ENCODE results near the gene RBM42.

Gene RBM42

DNA sequence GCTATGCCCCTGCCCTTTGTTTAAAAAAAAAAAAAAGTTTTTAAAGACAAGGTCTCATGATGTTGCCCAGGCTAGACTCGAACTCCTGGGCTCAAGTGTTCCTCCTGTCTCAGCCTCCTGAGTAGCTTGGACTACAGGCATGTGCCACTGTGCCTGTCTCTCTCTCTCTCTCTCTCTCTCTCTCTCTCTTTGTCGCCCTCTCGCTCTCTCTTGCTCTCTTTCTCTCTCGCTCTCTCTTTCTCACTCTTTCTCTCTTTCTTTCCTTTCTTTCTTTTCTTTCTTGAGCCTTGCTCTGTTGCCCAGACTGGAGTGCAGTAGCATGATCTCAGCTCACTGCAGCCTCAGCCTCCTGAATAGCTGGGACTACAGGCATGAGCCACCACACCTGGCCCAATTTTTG, 26.8 kb downstream of the RBM42 start:
- H3K36me3 ChIP-seq (ENCODE audit: control insufficient read depth in 1 of 2, insufficient read depth in 2 of 2, low read depth in 1 of 2, low read length in 2 of 2): peaks cover 66 to 73% of the 10 kb centered on the region in 2 experiments
- peaks cover 29% of the 10 kb centered on the region for H3K79me1 ChIP-seq (replicated peaks; ENCODE audit: low read length, poor library complexity, severe bottlenecking)
- no peak overlapping the region for H3K9ac ChIP-seq (ENCODE audit: low read length)
- H3K14ac ChIP-seq (ENCODE audit: low read length in 2 of 2): no peak overlapping the region
- H3K4me2 ChIP-seq (ENCODE audit: low read length, poor library complexity, severe bottlenecking): no peak overlapping the region
- H2BK15ac ChIP-seq (ENCODE audit: low read depth, poor library complexity, severe bottlenecking): no peak overlapping the region
- DNase-seq: no peak
- H3K18ac ChIP-seq (ENCODE audit: low read depth in 1 of 2, low read length in 2 of 2): no peak overlapping the region
- no peak overlapping the region for H3K23ac ChIP-seq (ENCODE audit: low read length in 2 of 2)
- H4K8ac ChIP-seq (ENCODE audit: low read length): no peak overlapping the region
- no peak overlapping the region for H3K4me3 ChIP-seq (ENCODE audit: insufficient read depth in 1 of 2, low read depth in 1 of 2, low read length in 2 of 2)
- WGBS: 98% methylated on average over 4 of the region's 4 CpGs
- H4K91ac ChIP-seq (ENCODE audit: low read length): no peak overlapping the region
- H2BK5ac ChIP-seq (ENCODE audit: low read depth, low read length, poor library complexity, severe bottlenecking): no peak overlapping the region
- H2AK5ac ChIP-seq (ENCODE audit: low read length, severe bottlenecking): no peak overlapping the region
- H2AFZ ChIP-seq (ENCODE audit: low read depth, low read length): no peak overlapping the region
- no peaks in the 10 kb centered on the region for H3K9me3 ChIP-seq (ENCODE audit: control insufficient read depth, low read length)
- H3K27me3 ChIP-seq (ENCODE audit: control insufficient read depth in 1 of 2, insufficient read depth in 1 of 2, low read length in 2 of 2): no peaks in the 10 kb centered on the region
- no peak overlapping the region for H2BK12ac ChIP-seq (ENCODE audit: low read length in 2 of 2)
- H3K4ac ChIP-seq (ENCODE audit: low read depth in 1 of 2, low read length in 2 of 2): no peak overlapping the region
- H3K27ac ChIP-seq (ENCODE audit: low read length, poor library complexity, severe bottlenecking): no peak overlapping the region
- no peaks in the 10 kb centered on the region for H3K4me1 ChIP-seq (ENCODE audit: control insufficient read depth, insufficient read depth, low read depth, low read length)
- H2BK120ac ChIP-seq (ENCODE audit: low read depth, low read length): no peak overlapping the region

GRCh38 chr19:35656700-35657099, 27.9 kb downstream of the RBM42 start:
- H4K8ac ChIP-seq (ENCODE audit: low read length): no peak overlapping the region
- no peak overlapping the region for H2AK5ac ChIP-seq (ENCODE audit: low read length, severe bottlenecking)
- no peak overlapping the region for H2BK12ac ChIP-seq (ENCODE audit: low read length in 2 of 2)
- H3K18ac ChIP-seq (ENCODE audit: low read depth in 1 of 2, low read length in 2 of 2): no peak overlapping the region
- H3K14ac ChIP-seq (ENCODE audit: low read length in 2 of 2): no peak overlapping the region
- no peak overlapping the region for H4K91ac ChIP-seq (ENCODE audit: low read length)
- no peak overlapping the region for H3K27ac ChIP-seq (ENCODE audit: low read length, poor library complexity, severe bottlenecking)
- peaks cover 3% of the 10 kb centered on the region for H3K4me1 ChIP-seq (ENCODE audit: control insufficient read depth, insufficient read depth, low read depth, low read length)
- no peak overlapping the region for H2BK15ac ChIP-seq (ENCODE audit: low read depth, poor library complexity, severe bottlenecking)
- DNase-seq: no peak
- H3K36me3 ChIP-seq (ENCODE audit: control insufficient read depth in 1 of 2, insufficient read depth in 2 of 2, low read depth in 1 of 2, low read length in 2 of 2): peaks cover 65 to 67% of the 10 kb centered on the region in 2 experiments
- H3K9me3 ChIP-seq (ENCODE audit: control insufficient read depth, low read length): no peaks in the 10 kb centered on the region
- no peak overlapping the region for H3K4ac ChIP-seq (ENCODE audit: low read depth in 1 of 2, low read length in 2 of 2)
- no peak overlapping the region for H2BK5ac ChIP-seq (ENCODE audit: low read depth, low read length, poor library complexity, severe bottlenecking)
- no peak overlapping the region for H3K23ac ChIP-seq (ENCODE audit: low read length in 2 of 2)
- H3K9ac ChIP-seq (ENCODE audit: low read length): no peak overlapping the region
- no peak overlapping the region for H2AFZ ChIP-seq (ENCODE audit: low read depth, low read length)
- H3K4me3 ChIP-seq (ENCODE audit: insufficient read depth in 1 of 2, low read depth in 1 of 2, low read length in 2 of 2): no peak overlapping the region
- no CpG with 5 or more reads among the region's 6 CpGs for WGBS
- H2BK120ac ChIP-seq (ENCODE audit: low read depth, low read length): no peak overlapping the region
- no peaks in the 10 kb centered on the region for H3K27me3 ChIP-seq (ENCODE audit: control insufficient read depth in 1 of 2, insufficient read depth in 1 of 2, low read length in 2 of 2)
- H3K79me1 ChIP-seq (replicated peaks; ENCODE audit: low read length, poor library complexity, severe bottlenecking): peaks cover 21% of the 10 kb centered on the region
- no peak overlapping the region for H3K4me2 ChIP-seq (ENCODE audit: low read length, poor library complexity, severe bottlenecking)

GRCh38 chr19:35657904-35658700, 29.3 kb downstream of the RBM42 start:
- DNase-seq: no peak
- H4K8ac ChIP-seq (ENCODE audit: low read length): no peak overlapping the region
- no peak overlapping the region for H2BK120ac ChIP-seq (ENCODE audit: low read depth, low read length)
- no peak overlapping the region for H3K9ac ChIP-seq (ENCODE audit: low read length)
- H2AK5ac ChIP-seq (ENCODE audit: low read length, severe bottlenecking): no peak overlapping the region
- H3K9me3 ChIP-seq (ENCODE audit: control insufficient read depth, low read length): no peaks in the 10 kb centered on the region
- H2BK12ac ChIP-seq (ENCODE audit: low read length in 2 of 2): no peak overlapping the region
- H2BK5ac ChIP-seq (ENCODE audit: low read depth, low read length, poor library complexity, severe bottlenecking): no peak overlapping the region
- 95% methylated on average over 15 of the region's 15 CpGs for WGBS
- peaks cover 3% of the 10 kb centered on the region for H3K4me1 ChIP-seq (ENCODE audit: control insufficient read depth, insufficient read depth, low read depth, low read length)
- H3K4me3 ChIP-seq (ENCODE audit: insufficient read depth in 1 of 2, low read depth in 1 of 2, low read length in 2 of 2): no peak overlapping the region
- H3K27me3 ChIP-seq (ENCODE audit: control insufficient read depth in 1 of 2, insufficient read depth in 1 of 2, low read length in 2 of 2): no peaks in the 10 kb centered on the region
- H4K91ac ChIP-seq (ENCODE audit: low read length): no peak overlapping the region
- no peak overlapping the region for H3K4ac ChIP-seq (ENCODE audit: low read depth in 1 of 2, low read length in 2 of 2)
- H3K36me3 ChIP-seq (ENCODE audit: control insufficient read depth in 1 of 2, insufficient read depth in 2 of 2, low read depth in 1 of 2, low read length in 2 of 2): peaks cover 64 to 69% of the 10 kb centered on the region in 2 experiments
- H3K18ac ChIP-seq (ENCODE audit: low read depth in 1 of 2, low read length in 2 of 2): no peak overlapping the region
- H3K14ac ChIP-seq (ENCODE audit: low read length in 2 of 2): no peak overlapping the region
- H2AFZ ChIP-seq (ENCODE audit: low read depth, low read length): no peak overlapping the region
- no peak overlapping the region for H3K27ac ChIP-seq (ENCODE audit: low read length, poor library complexity, severe bottlenecking)
- H3K4me2 ChIP-seq (ENCODE audit: low read length, poor library complexity, severe bottlenecking): no peak overlapping the region
- no peak overlapping the region for H2BK15ac ChIP-seq (ENCODE audit: low read depth, poor library complexity, severe bottlenecking)
- H3K23ac ChIP-seq (ENCODE audit: low read length in 2 of 2): no peak overlapping the region
- H3K79me1 ChIP-seq (replicated peaks; ENCODE audit: low read length, poor library complexity, severe bottlenecking): peaks cover 19% of the 10 kb centered on the region

GRCh38 chr19:35661995-35662340, 33.1 kb downstream of the RBM42 start:
- Histone ChIP-seq H2AFZ (ENCODE audit: low read depth, low read length) (no peak overlapping the region), H3K4me1 (ENCODE audit: control insufficient read depth, insufficient read depth, low read depth, low read length) (peaks cover 3% of the 10 kb centered on the region), H3K79me1 (replicated peaks; ENCODE audit: low read length, poor library complexity, severe bottlenecking) (peaks cover 8% of the 10 kb centered on the region), H2BK5ac (ENCODE audit: low read depth, low read length, poor library complexity, severe bottlenecking) (no peak overlapping the region), H2BK12ac (ENCODE audit: low read length in 2 of 2) (no peak overlapping the region), H2BK120ac (ENCODE audit: low read depth, low read length) (no peak overlapping the region), H4K8ac (ENCODE audit: low read length) (no peak overlapping the region), H3K18ac (ENCODE audit: low read depth in 1 of 2, low read length in 2 of 2) (no peak overlapping the region), H3K9me3 (ENCODE audit: control insufficient read depth, low read length) (no peaks in the 10 kb centered on the region), H3K4ac (ENCODE audit: low read depth in 1 of 2, low read length in 2 of 2) (no peak overlapping the region), H3K27ac (ENCODE audit: low read length, poor library complexity, severe bottlenecking) (no peak overlapping the region), H2AK5ac (ENCODE audit: low read length, severe bottlenecking) (no peak overlapping the region), H3K14ac (ENCODE audit: low read length in 2 of 2) (no peak overlapping the region), H2BK15ac (ENCODE audit: low read depth, poor library complexity, severe bottlenecking) (no peak overlapping the region), H3K27me3 (ENCODE audit: control insufficient read depth in 1 of 2, insufficient read depth in 1 of 2, low read length in 2 of 2) (no peaks in the 10 kb centered on the region), H3K4me3 (ENCODE audit: insufficient read depth in 1 of 2, low read depth in 1 of 2, low read length in 2 of 2) (no peak overlapping the region), H3K4me2 (ENCODE audit: low read length, poor library complexity, severe bottlenecking) (no peak overlapping the region), H4K91ac (ENCODE audit: low read length) (no peak overlapping the region), H3K9ac (ENCODE audit: low read length) (no peak overlapping the region), H3K23ac (ENCODE audit: low read length in 2 of 2) (no peak overlapping the region), H3K36me3 (ENCODE audit: control insufficient read depth in 1 of 2, insufficient read depth in 2 of 2, low read depth in 1 of 2, low read length in 2 of 2) (peaks cover 44 to 51% of the 10 kb centered on the region in 2 experiments)
- no peak for DNase-seq
- 100% methylated on average over 3 of the region's 6 CpGs for WGBS
